HepG2 (cell line): ENCODE results near the gene FCN3. TPM values are rescaled to one million over a fixed set of nuclear protein-coding genes. Genes with fewer than 3 reads are reported as not detected.
A peak's percentile ranks its signal among the peaks of the same experiment; 100 is the strongest.

ENCODE experiments used
- AGO1 ChIP-seq: fragments of 200-400 bp; formaldehyde crosslinking; IDR thresholded peaks from 2 replicates; pipeline ENCODE4 v1.6.1; 2017; ENCODE audit warnings: mild to moderate bottlenecking, low read depth, low read length, moderate library complexity; ENCODE audit not compliant: poor library complexity, severe bottlenecking
- BHLHE40 ChIP-seq: IDR thresholded peaks from 2 replicates; pipeline ENCODE4 v1.6.1; 2011; ENCODE audit warnings: low read length, improper control_type of control experiment
- CSRNP1 ChIP-seq: sonication (generic); formaldehyde crosslinking; IDR thresholded peaks from 2 replicates; pipeline ENCODE4 v1.8.1; 2023; ENCODE audit warnings: mild to moderate bottlenecking, missing genetic modification reagents
- EHMT2 ChIP-seq: fragments of 200-600 bp; sonication (generic); IDR thresholded peaks from 2 replicates; pipeline ENCODE4 v1.7.0; 2017; ENCODE audit warnings: antibody characterized with exemption, low read depth, low read length, borderline replicate concordance
- FOXK1 ChIP-seq: sonication (generic); formaldehyde crosslinking; IDR thresholded peaks from 2 replicates; pipeline ENCODE4 v1.4.0; 2020; ENCODE audit warnings: low read depth, missing genetic modification reagents, borderline replicate concordance
- KDM2A ChIP-seq: sonication (generic); formaldehyde crosslinking; IDR thresholded peaks from 2 replicates; pipeline ENCODE4 v1.4.0; 2020; ENCODE audit warnings: low read depth, missing genetic modification reagents, borderline replicate concordance
- MTA1 ChIP-seq: sonication (generic); formaldehyde crosslinking; IDR thresholded peaks from 2 replicates; pipeline ENCODE4 v1.4.0; 2020; ENCODE audit warnings: missing genetic modification reagents, mild to moderate bottlenecking, borderline replicate concordance
- NFIB ChIP-seq: sonication (generic); formaldehyde crosslinking; IDR thresholded peaks from 2 replicates; pipeline ENCODE4 v1.9.0; 2021; ENCODE audit warnings: missing genetic modification reagents, mild to moderate bottlenecking, borderline replicate concordance
- NONO ChIP-seq, 2 experiments: fragments of 450-650 bp in 1 of 2; sonication (generic) in 1 of 2; formaldehyde crosslinking in 1 of 2; IDR thresholded peaks in 1 of 2; conservative IDR thresholded peaks in 1 of 2; 2 replicates each; pipeline versions ENCODE4 v1.6.1 to v1.8.0; 2017 to 2022; ENCODE audit warnings: mild to moderate bottlenecking in 1 of 2, missing genetic modification reagents in 1 of 2, moderate library complexity in 1 of 2
- RBM22 ChIP-seq: fragments of 200-400 bp; formaldehyde crosslinking; optimal IDR thresholded peaks from 2 replicates; pipeline ENCODE3; 2017; ENCODE audit warnings: mild to moderate bottlenecking, low read length, moderate library complexity
- RERE ChIP-seq: IDR thresholded peaks from 2 replicates; pipeline ENCODE4 v1.6.1; 2016; ENCODE audit warnings: low read depth, missing genetic modification reagents, missing compliant biosample characterization
- TEAD2 ChIP-seq: sonication (generic); formaldehyde crosslinking; IDR thresholded peaks from 2 replicates; pipeline ENCODE4 v1.9.0; 2021; ENCODE audit warnings: missing genetic modification reagents
- TEAD3 ChIP-seq: optimal IDR thresholded peaks from 2 replicates; pipeline ENCODE3; 2016; ENCODE audit warnings: borderline replicate concordance
- ZFAT ChIP-seq: sonication (generic); formaldehyde crosslinking; conservative IDR thresholded peaks from 2 replicates; pipeline ENCODE4 v1.8.1; 2023; ENCODE audit warnings: missing genetic modification reagents, inconsistent platforms
- ZMAT5 ChIP-seq: sonication (generic); formaldehyde crosslinking; IDR thresholded peaks from 2 replicates; pipeline ENCODE4 v1.5.0; 2020; ENCODE audit warnings: mild to moderate bottlenecking, low read depth, missing genetic modification reagents, borderline replicate concordance
- ZNF224 ChIP-seq: sonication (generic); formaldehyde crosslinking; IDR thresholded peaks from 2 replicates; pipeline ENCODE4 v1.5.0; 2020; ENCODE audit warnings: mild to moderate bottlenecking, missing genetic modification reagents
- ZNF260 ChIP-seq: sonication (generic); formaldehyde crosslinking; IDR thresholded peaks from 2 replicates; pipeline ENCODE4 v1.4.0; 2020; ENCODE audit warnings: missing genetic modification reagents, low read depth, mild to moderate bottlenecking, borderline replicate concordance
- ZNF326 ChIP-seq: sonication (generic); formaldehyde crosslinking; IDR thresholded peaks from 2 replicates; pipeline ENCODE4 v1.4.0; 2020; ENCODE audit warnings: missing genetic modification reagents, borderline replicate concordance
- ZNF800 ChIP-seq: sonication (generic); formaldehyde crosslinking; IDR thresholded peaks from 2 replicates; pipeline ENCODE4 v1.4.0; 2020; ENCODE audit warnings: missing genetic modification reagents
- ZNF839 ChIP-seq: sonication (generic); formaldehyde crosslinking; IDR thresholded peaks from 2 replicates; pipeline ENCODE4 v1.4.0; 2020; ENCODE audit warnings: missing genetic modification reagents, mild to moderate bottlenecking, borderline replicate concordance
- ZSCAN22 ChIP-seq: sonication (generic); formaldehyde crosslinking; IDR thresholded peaks from 2 replicates; pipeline ENCODE4 v1.4.0; 2020; ENCODE audit warnings: mild to moderate bottlenecking, missing genetic modification reagents
- polyA plus RNA-seq, 8 experiments: library from polyadenylated mRNA; depleted of rRNA in 3 of 8; stranded (reverse) in 7 of 8; unstranded in 1 of 8; fragments of >200 nt; fragmentation: Illumina TruSeq in 4 of 8; extraction: Trizol in 4 of 8; gene quantifications; 2 replicates each; pipeline versions ENCODE4 v1.2.1 to v1.2.3, GENCODE V29; 2011 to 2016; ENCODE audit warnings: low read depth in 4 of 8, missing spikeins in 1 of 8, mixed read lengths in 1 of 8; ENCODE audit not compliant: insufficient read depth in 1 of 8
- total RNA-seq, 5 experiments: library from RNA; depleted of rRNA; stranded (reverse); fragments of >200 nt; fragmentation: Illumina TruSeq; extraction: Trizol; gene quantifications; 2 replicates each; pipeline ENCODE4 v1.2.3, GENCODE V29; 2016; ENCODE audit warnings: low read depth in 1 of 5

Gene FCN3
- total and polyA plus RNA-seq, 2 of the 13 experiments (the other 11 are each of a cell fraction or from before 2014, with no cell fraction given), result not detected

GRCh38 chr1:27402349-27402754 lies 27.7 kb upstream of the FCN3 start (continued):
- TF ChIP-seq NONO (IDR thresholded peaks at IDR 0.05) (no peak), NONO (CRISPR knock-in tag; conservative IDR thresholded peaks at IDR 0.05) (no peak), ZNF260 (no peak), CSRNP1 (CRISPR knock-in tag) (0 out of 2 replicates have a peak, but pooled peaks have one; percentile 30), MTA1 (CRISPR knock-in tag) (no peak), ZMAT5 (CRISPR knock-in tag) (no peak), AGO1 (no peak), ZNF839 (CRISPR knock-in tag) (no peak), ZNF224 (no peak), TEAD3 (CRISPR knock-in tag) (peak; percentile 41), ZFAT (CRISPR knock-in tag) (no peak), TEAD2 (CRISPR knock-in tag) (no peak), EHMT2 (no peak), ZSCAN22 (no peak), FOXK1 (0 out of 2 replicates have a peak, but pooled peaks have one; percentile 17), ZNF800 (CRISPR knock-in tag) (no peak), BHLHE40 (peak; percentile 61), ZNF326 (CRISPR knock-in tag) (no peak), RERE (CRISPR knock-in tag) (no peak), RBM22 (peak; percentile 85), NFIB (no peak), KDM2A (peak; percentile 63; the same call in 1 of the 2 replicates)
